Common myeloid progenitor, CD34-positive (primary cell): ENCODE measurements around the gene ZNF274.

Source experiments
- CTCF ChIA-PET: fragments of 350-600 bp; sonication (Branson Sonifier 250); formaldehyde crosslinking; loops from one replicate; lab custom pipeline; 2021; ENCODE audit warnings: antibody characterized with exemption; lab: Charles Lee
- POLR2A ChIA-PET: fragments of 350-600 bp; sonication (Branson Sonifier 250); formaldehyde crosslinking; loops from one replicate; lab custom pipeline; 2021; ENCODE audit warnings: antibody characterized with exemption; lab: Charles Lee
- DNase-seq, 3 donors: peaks; one replicate each; pipeline versions ENCODE4 v3.0.0 to v3.0.0-alpha.2; 2013
- H3K27ac ChIP-seq, 2 experiments: 1 replicate in 1 of 2; 2 replicates in 1 of 2; pipeline ENCODE4 v1.7.0; 2013; ENCODE audit warnings: inconsistent platforms in 2 of 2, low read length in 2 of 2, mild to moderate bottlenecking in 2 of 2, low read depth in 1 of 2, moderate library complexity in 1 of 2; ENCODE audit not compliant: severe bottlenecking in 2 of 2, insufficient read depth in 1 of 2, poor library complexity in 1 of 2
- H3K27me3 ChIP-seq, 5 experiments: replicated peaks in 2 of 5; 1 replicate in 3 of 5; 2 replicates in 2 of 5; pipeline versions ENCODE4 v1.6.1 to v1.7.0; 2013; ENCODE audit warnings: low read length in 4 of 5, mild to moderate bottlenecking in 2 of 5, moderate library complexity in 2 of 5, inconsistent platforms in 1 of 5; ENCODE audit not compliant: insufficient read depth in 5 of 5, control insufficient read depth in 4 of 5
- H3K36me3 ChIP-seq, 4 experiments: 1 replicate in 2 of 4; 2 replicates in 2 of 4; pipeline versions ENCODE4 v1.6.1 to v1.7.0; 2013; ENCODE audit warnings: low read length in 3 of 4, control low read depth in 1 of 4, mild to moderate bottlenecking in 1 of 4; ENCODE audit not compliant: control insufficient read depth in 4 of 4, insufficient read depth in 4 of 4
- H3K4me1 ChIP-seq, 4 experiments: 1 replicate in 3 of 4; 2 replicates in 1 of 4; pipeline versions ENCODE4 v1.6.1 to v1.7.1; 2013; ENCODE audit warnings: low read length in 3 of 4, mild to moderate bottlenecking in 3 of 4, control low read depth in 1 of 4, inconsistent platforms in 1 of 4, moderate library complexity in 1 of 4; ENCODE audit not compliant: control insufficient read depth in 4 of 4, insufficient read depth in 4 of 4; ENCODE audit errors: control extremely low read depth in 1 of 4
- H3K4me3 ChIP-seq, 7 experiments: 1 replicate in 4 of 7; 2 replicates in 3 of 7; pipeline versions ENCODE4 v1.5.1 to v1.7.0; 2013; ENCODE audit warnings: mild to moderate bottlenecking in 7 of 7, low read length in 6 of 7, moderate library complexity in 6 of 7, inconsistent platforms in 2 of 7, low read depth in 2 of 7, control low read depth in 1 of 7; ENCODE audit not compliant: insufficient read depth in 4 of 7, control insufficient read depth in 1 of 7; ENCODE audit errors: extremely low read depth in 1 of 7
- H3K9me3 ChIP-seq, 5 experiments: 1 replicate in 4 of 5; 2 replicates in 1 of 5; pipeline versions ENCODE4 v1.6.1 to v1.7.1; 2013; ENCODE audit warnings: low read length in 4 of 5, mild to moderate bottlenecking in 2 of 5, inconsistent platforms in 1 of 5, low read depth in 1 of 5, moderate library complexity in 1 of 5; ENCODE audit not compliant: control insufficient read depth in 4 of 5, insufficient read depth in 2 of 5; ENCODE audit errors: control extremely low read depth in 1 of 5
- WGBS: methylation state at CpG from one replicate; pipeline ENCODE4 v1.1.5; 2013; ENCODE audit not compliant: insufficient coverage; 5-methylcytosine and 5-hydroxymethylcytosine counted together

ZNF274 gene

GRCh38 chr19:58209577-58209976, 26.7 kb downstream of the ZNF274 start:
- Histone ChIP-seq H3K4me3 (no peak overlapping the region), H3K27me3 (no peaks in the 10 kb centered on the region), H3K4me1 (no peaks in the 10 kb centered on the region), H3K9me3 (peaks cover 8 to 99% (median 89%) of the 10 kb centered on the region in 5 experiments), H3K27ac (no peak overlapping the region), H3K36me3 (peaks cover 65 to 95% (median 81%) of the 10 kb centered on the region in 4 experiments)
- CTCF ChIA-PET: interaction anchor here (1.3 kb wide), 1 partner anchor 15 kb away, joined by 4 read pairs; no protein-coding TSS in a partner anchor
- DNase-seq: no peak
- 93% methylated on average over 8 of the region's 8 CpGs for WGBS
- POLR2A ChIA-PET: no interaction called here

GRCh38 chr19:58212336-58213074, 29.6 kb downstream of the ZNF274 start:
- Histone ChIP-seq H3K9me3 (peaks cover 2 to 99% (median 90%) of the 10 kb centered on the region in 5 experiments), H3K4me3 (peak overlapping the region in 1 of 7 experiments; percentile 48), H3K36me3 (peaks cover 47 to 66% (median 63%) of the 10 kb centered on the region in 4 experiments), H3K27me3 (peaks cover 0 to 5% (median 0%) of the 10 kb centered on the region in 5 experiments), H3K27ac (no peak overlapping the region), H3K4me1 (no peaks in the 10 kb centered on the region)
- CTCF ChIA-PET: interaction anchor here (1.2 to 1.6 kb wide), 2 partner anchors 12 to 15 kb away, joined by 3 read pairs; no protein-coding TSS in a partner anchor
- POLR2A ChIA-PET: no interaction called here
- 97% methylated on average over 14 of the region's 17 CpGs for WGBS
- no peak for DNase-seq

- Histone ChIP-seq H3K9me3 (peaks cover 1 to 99% (median 89%) of the 10 kb centered on the region in 5 experiments), H3K36me3 (peaks cover 42 to 61% (median 57%) of the 10 kb centered on the region in 4 experiments)
- CTCF ChIA-PET: interaction anchor here (1.6 kb wide), 1 partner anchor 12 kb away, joined by 3 read pairs; no protein-coding TSS in a partner anchor
These were observed 30.2 kb downstream of the ZNF274 start for GRCh38 chr19:58213075-58213369.

GRCh38 chr19:58217069-58217481, 34.2 kb downstream of the ZNF274 start:
- H3K36me3 ChIP-seq: peaks cover 12 to 22% (median 19%) of the 10 kb centered on the region in 4 experiments
- H3K4me3 ChIP-seq: no peak overlapping the region
- DNase-seq: no peak
- ChIA-PET POLR2A (no interaction called here), CTCF (no interaction called here)
- WGBS: 42% methylated on average over 31 of the region's 34 CpGs
- peaks cover 0 to 5% (median 0%) of the 10 kb centered on the region in 5 experiments for H3K27me3 ChIP-seq
- no peaks in the 10 kb centered on the region for H3K4me1 ChIP-seq
- no peak overlapping the region for H3K27ac ChIP-seq
- H3K9me3 ChIP-seq: peaks cover 0 to 68% (median 56%) of the 10 kb centered on the region in 5 experiments

More at GRCh38 chr19:58213075-58213369, 30.2 kb downstream of the ZNF274 start:
- POLR2A ChIA-PET: no interaction called here
- Histone ChIP-seq H3K4me3 (no peak overlapping the region), H3K27me3 (peaks cover 0 to 5% (median 0%) of the 10 kb centered on the region in 5 experiments), H3K4me1 (no peaks in the 10 kb centered on the region), H3K27ac (no peak overlapping the region)
- WGBS: no CpG with 5 or more reads among the region's 1 CpG
- DNase-seq: no peak

GRCh38 chr19:58217607-58218391, 34.9 kb downstream of the ZNF274 start:
- POLR2A ChIA-PET: interaction anchor here (0.6 kb wide), 1 partner anchor 34 kb away, joined by 3 read pairs; no protein-coding TSS in a partner anchor
- WGBS: 98% methylated on average over 22 of the region's 25 CpGs
- Histone ChIP-seq H3K36me3 (peaks cover 5 to 15% (median 11%) of the 10 kb centered on the region in 4 experiments), H3K4me3 (no peak overlapping the region), H3K4me1 (no peaks in the 10 kb centered on the region), H3K9me3 (peaks cover 2 to 65% (median 52%) of the 10 kb centered on the region in 5 experiments), H3K27me3 (peaks cover 0 to 5% (median 0%) of the 10 kb centered on the region in 5 experiments), H3K27ac (no peak overlapping the region)
- CTCF ChIA-PET: interaction anchor here (1.3 kb wide), 1 partner anchor 13 kb away, joined by 3 read pairs; no protein-coding TSS in a partner anchor
- no peak for DNase-seq

- H3K27me3 ChIP-seq: peaks cover 0 to 5% (median 0%) of the 10 kb centered on the region in 5 experiments
- H3K4me1 ChIP-seq: no peaks in the 10 kb centered on the region
- no peak overlapping the region for H3K27ac ChIP-seq
- ChIA-PET CTCF (interaction anchor here (0.5 to 1.3 kb wide), 3 partner anchors 12 to 107 kb away, joined by 3 read pairs; no protein-coding TSS in a partner anchor), POLR2A (interaction anchor here (0.6 kb wide), 2 partner anchors 35 to 709 kb away, joined by 3 read pairs; no protein-coding TSS in a partner anchor)
- H3K4me3 ChIP-seq: no peak overlapping the region
- WGBS: 57% methylated on average over 7 of the region's 9 CpGs
- H3K9me3 ChIP-seq: peaks cover 2 to 59% (median 47%) of the 10 kb centered on the region in 5 experiments
- peak in 2 of 3 donors; percentile 35 to 48 for DNase-seq
- peaks cover under 1 to 4% (median 1%) of the 10 kb centered on the region in 4 experiments for H3K36me3 ChIP-seq
These were observed 36.0 kb downstream of the ZNF274 start for GRCh38 chr19:58218899-58219298.
